Peyer's patch (tissue), 4 donors: Measurements from ENCODE around the gene IFFO2.

Experiments
- CTCF ChIP-seq, 6 experiments: fragments of 450-650 bp in 4 of 6; fragments of 200-600 bp in 2 of 6; sonication (generic) in 1 of 6; IDR thresholded peaks; one replicate each; pipeline ENCODE4 v1.5.1; 2017 to 2019; ENCODE audit warnings: antibody characterized with exemption in 6 of 6, mild to moderate bottlenecking in 3 of 6, moderate library complexity in 1 of 6
- POLR2A ChIP-seq, 2 donors: fragments of 450-650 bp; IDR thresholded peaks; one replicate each; pipeline ENCODE4 v1.5.1; 2017; ENCODE audit warnings: antibody characterized with exemption in 2 of 2, mild to moderate bottlenecking in 2 of 2, moderate library complexity in 2 of 2

DNA sequence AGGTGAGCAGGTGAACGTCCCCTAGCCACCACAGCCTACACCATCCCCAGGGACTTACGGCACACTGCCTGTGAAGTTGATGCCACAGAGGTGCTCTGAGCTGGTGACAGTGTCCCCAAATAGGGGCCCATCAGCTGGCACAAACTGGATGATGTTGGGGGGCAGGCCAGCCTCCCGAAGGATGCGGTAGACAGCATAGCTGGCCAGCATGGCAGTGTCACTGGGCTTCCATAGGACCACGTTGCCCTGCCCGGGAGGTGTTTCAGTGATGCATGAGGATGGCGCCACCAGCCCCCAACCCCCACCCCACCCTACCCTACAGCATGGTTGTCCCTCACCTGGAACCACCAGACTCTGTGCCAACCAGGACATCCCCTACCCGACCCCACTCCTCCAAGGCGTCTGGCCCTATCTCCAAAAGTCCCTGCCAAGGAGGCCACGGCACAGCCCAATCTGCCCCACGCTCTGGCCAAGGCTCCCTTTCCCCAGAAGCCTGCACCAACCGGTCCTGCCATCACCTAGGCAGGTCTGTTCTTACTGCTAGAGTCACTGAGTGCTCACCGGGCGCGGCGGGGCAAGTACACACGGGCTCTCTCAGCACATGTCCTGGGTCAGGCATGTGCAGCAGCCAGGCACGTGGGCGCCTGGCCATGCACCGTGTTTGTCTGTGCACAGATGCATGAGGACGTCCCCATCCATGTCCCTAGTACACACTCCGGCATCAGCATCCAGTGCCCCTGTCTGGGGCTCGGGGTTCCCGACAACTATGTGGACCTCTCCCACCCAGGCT lies 74.6 kb downstream of the IFFO2 start:
- no peak for TF ChIP-seq CTCF (IDR thresholded peaks at IDR 0.05)
- no peak for TF ChIP-seq POLR2A (IDR thresholded peaks at IDR 0.05)
